SHP77 (cell line): ENCODE measurements around the gene NRXN3.

Experiments used
- DNase-seq, 2 experiments: peaks; one replicate each; lab custom pipeline; 2025; lab: John Stamatoyannopoulos, UW

The NRXN3 gene

GRCh38 chr14:79482825-79483224, 1312.7 kb downstream of the NRXN3 start:
- no peak for DNase-seq

GRCh38 chr14:79483477-79484388, 1313.6 kb downstream of the NRXN3 start:
- no peak for DNase-seq

DNA sequence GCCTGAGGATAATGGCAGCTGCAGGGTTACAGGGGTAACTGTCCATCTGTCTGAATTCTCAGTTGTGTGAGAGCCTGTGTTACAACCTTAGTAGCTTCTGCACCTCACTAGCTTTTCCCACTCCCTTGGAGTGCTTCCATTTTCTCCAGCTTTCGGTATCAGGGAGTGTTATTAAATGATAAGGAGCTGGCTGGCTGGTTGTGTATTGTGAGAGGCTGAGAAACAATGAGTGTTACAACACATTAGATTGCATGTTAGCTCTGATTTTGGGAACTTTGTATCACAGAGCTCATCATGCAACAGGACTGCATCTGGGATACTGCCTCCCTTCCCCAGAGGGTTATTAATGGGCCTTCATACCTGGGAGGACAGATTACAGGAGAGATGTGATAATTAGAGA, 1317.5 kb downstream of the NRXN3 start:
- DNase-seq = no peak

DNA sequence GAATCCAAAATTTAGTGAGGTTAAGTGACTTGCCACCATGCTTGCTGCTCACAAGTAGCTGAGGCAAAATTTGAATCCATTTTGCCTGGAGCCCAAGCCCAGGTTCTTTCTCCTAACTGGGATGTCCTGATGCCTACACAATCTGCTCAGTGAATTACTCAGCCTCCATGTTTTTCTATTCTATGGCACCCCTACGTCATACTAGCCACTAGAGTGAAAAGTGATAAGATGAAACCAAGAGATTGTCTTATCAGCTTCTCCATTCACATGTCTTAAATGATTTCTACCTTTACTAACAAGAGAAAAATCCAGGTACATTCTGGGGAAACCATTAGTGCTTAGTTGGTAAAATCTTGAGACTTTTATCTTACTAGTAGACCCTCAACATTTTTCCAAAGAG, 1321.0 kb downstream of the NRXN3 start:
- DNase-seq = no peak

GRCh38 chr14:79493081-79493645, 1323.0 kb downstream of the NRXN3 start:
- DNase-seq = no peak

GRCh38 chr14:79496701-79497100, 1326.5 kb downstream of the NRXN3 start:
- DNase-seq = no peak

DNA sequence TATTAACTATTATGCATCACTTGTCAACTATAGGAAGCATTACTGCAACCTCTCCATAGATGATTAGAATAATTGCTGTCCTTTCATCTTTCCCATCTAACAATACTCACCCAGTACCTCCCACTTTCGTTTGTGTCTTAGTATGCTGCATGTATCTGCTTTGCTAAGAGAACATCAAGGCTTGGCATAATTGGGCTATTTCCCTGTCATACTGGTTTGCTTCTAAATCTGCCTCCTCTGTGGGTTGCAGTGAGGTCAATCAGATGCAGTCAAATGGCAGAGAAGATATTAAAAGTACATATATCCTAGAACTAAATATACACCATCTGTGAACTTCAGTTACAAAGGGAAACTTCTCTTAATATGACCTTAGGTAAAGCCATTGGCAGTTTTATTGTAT, 1330.3 kb downstream of the NRXN3 start:
- no peak for DNase-seq

DNA sequence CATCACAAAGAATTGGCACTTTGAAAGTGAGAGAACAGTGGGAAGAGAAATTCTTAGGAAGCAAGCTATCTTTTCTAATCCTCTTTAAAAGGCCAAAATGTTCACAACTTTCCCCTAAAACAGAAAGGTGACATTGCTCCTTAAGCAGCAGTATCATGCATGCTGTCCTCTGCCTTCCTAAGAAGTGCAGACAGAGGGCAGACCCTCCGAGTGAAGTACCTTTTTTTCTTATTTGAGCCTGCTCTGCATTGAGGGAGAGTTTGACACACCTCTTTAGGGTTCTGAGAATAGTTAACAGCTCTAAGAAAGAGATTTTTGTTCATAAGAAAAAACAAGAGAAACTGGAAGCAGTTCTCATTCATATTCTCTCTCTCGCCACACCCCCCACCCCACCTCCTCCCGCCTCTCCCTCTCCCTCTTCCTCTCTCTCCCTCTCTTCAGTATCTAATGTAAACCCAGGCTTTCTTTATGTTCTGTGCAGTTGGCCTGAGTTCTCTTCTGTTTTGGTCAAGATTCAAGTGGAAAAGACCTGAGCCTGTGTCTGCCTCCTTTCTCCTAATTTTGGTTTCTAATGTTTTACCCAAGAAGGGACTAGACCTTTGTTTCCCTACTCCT, 1332.1 kb downstream of the NRXN3 start:
- DNase-seq = no peak

DNA sequence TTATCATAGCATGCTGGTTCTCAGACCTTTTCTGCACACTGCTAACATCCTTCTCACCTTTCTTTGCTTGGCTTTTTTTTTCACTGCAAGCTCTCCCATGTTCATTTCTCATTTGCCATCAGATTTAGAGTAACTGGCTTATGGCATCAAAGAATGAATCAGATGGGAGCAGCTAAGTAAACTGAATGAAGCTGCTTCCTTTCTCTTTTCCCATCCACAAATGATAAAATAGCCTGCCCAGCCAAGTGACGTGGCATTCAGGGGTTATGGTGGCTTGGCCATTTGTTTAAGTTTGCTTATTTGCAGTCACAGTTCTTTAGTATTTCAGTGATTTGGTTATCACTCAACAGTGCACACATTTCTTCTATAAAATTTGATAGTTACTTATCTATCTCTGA, 1332.6 kb downstream of the NRXN3 start:
- DNase-seq = no peak

DNA sequence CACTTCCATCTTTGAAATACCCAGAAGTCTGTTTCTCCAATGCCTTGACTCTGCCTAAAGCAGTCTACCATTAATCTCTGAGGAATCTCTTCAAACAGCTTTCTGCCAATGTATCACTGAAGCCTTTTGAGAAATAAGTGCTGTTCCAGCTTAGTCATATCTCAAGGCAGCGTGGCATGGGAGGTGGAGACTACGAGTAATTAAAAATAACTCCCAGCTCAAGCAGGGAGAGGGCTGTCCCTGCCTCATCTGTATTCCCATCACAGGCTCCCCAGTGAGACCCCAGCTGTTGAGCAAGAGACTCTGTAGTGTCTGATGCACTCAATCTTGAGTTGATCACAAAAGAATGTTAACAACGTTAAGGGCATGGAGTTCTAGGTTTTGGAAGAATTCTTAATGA, 1340.5 kb downstream of the NRXN3 start:
- no peak for DNase-seq

DNA sequence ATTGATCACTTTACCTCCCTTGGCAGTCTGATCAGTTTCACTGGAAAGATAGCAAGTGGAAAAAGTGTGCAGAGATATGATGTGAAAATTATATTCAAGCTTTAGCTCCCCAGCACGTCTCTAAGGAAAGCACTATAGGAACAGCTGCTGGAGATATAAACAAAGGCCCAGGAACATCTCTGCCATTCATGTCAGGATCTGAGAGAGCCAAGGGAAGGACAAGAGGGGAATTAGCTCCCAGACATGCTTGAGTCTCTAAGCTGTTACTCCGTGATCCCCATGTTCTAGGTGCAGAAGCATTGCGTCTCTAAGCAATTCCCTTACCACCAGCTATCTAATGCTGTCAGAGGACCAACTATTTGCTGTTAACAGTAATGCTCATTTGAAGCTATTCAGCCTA, 1341.0 kb downstream of the NRXN3 start:
- no peak for DNase-seq

DNA sequence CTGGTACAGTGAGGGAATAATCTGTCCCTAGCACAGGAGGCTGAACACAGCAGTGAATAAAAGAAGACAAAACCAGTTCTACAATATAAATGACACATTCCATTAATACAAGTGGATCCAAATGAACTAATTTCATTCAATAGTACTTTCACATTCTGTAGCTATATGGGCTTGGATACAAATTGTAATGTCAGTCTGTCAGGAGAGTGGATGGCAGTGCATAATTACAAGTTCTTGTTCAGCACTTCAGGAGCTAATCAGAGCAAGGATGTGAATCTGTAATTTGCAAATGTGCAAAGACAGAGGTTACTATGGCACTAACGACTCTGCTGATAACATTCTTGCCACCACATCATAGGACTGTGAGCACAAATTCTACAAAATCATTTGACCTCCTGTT, 1343.3 kb downstream of the NRXN3 start:
- DNase-seq = no peak

DNA sequence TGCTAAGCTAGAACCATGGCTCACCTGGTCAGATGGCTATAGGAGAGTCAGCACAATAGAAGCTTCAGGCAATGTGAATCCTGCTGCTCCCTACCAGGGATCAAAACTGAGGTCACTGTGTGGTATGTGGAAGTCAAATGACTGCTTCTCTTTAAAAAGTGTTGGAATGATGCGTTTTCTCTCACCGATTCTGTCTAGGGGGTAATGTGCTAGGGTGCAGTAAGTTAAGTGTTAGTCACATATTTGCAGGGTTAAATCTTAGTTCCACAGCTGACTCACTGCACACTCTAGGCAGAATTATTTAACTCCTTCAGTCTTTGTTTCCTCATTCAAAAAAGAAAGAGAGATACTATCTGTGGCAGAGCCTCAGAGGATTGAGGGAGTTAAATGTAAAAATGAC, 1344.5 kb downstream of the NRXN3 start:
- no peak for DNase-seq

GRCh38 chr14:79515158-79515557, 1345.0 kb downstream of the NRXN3 start:
- DNase-seq = no peak

GRCh38 chr14:79516009-79516408, 1345.8 kb downstream of the NRXN3 start:
- DNase-seq = no peak

GRCh38 chr14:79525416-79525815, 1355.2 kb downstream of the NRXN3 start:
- no peak for DNase-seq

DNA sequence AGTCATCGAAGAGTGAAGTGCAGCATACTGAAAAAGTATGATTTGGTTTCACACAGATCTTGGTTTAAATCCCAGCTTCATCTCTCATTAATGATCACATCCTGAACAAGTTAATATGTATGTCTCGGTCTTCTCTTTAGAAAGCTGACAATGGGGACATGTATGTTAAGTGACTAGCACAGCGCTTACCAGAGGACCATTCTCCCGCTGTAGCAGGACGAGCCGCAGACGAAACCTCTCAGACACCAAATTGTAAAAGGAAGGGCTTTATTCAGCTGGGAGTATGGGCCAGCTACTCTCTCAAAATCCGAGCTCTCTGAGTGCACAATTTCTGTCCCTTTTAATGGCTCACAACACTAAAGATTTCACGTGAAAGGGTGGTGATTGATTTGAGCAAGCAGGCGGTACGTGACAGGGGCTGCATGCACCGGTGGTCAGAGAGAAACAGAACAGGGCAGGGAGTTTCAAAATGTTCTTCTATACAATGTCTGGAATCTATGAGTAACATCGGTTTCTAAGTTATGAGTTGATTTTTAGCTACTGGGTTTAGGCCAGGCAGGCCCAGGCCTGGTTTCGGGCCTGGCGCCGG, 1358.7 kb downstream of the NRXN3 start:
- no peak for DNase-seq

DNA sequence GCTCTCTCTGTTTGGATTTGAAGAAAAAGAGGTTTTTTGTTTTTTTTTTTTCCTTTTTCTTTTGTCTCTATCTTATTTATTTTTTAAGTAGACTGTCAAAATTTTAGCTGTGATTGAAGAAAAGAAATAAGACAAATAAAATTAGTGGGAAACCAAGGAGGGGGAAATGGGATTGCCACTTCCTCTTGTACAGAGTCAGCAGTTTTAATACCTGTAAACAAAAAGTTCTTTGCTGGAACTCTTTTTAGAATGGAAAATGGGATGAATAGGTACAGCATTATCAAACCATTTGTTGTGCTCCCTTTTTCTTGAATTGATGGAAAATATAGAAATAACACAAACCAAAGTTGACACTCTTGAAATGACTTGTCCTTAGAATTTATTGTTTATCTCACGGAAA, 1360.4 kb downstream of the NRXN3 start:
- no peak for DNase-seq

- no peak for DNase-seq
These were observed 1364.7 kb downstream of the NRXN3 start for GRCh38 chr14:79534703-79535353.

GRCh38 chr14:79540394-79540793, 1370.2 kb downstream of the NRXN3 start:
- DNase-seq = no peak

- DNase-seq = no peak
These were observed 1371.9 kb downstream of the NRXN3 start for GRCh38 chr14:79542121-79542520.

- no peak for DNase-seq
These were observed 1373.2 kb downstream of the NRXN3 start for GRCh38 chr14:79543348-79543747.
